Measurements from ENCODE around the gene ZNF770. TPM values are rescaled to one million over a fixed set of nuclear protein-coding genes. Genes with fewer than 3 reads are reported as not detected.
A peak's percentile ranks its signal among the peaks of the same experiment; 100 is the strongest.

ZNF770 gene
- total and polyA plus RNA-seq, 2 donors (not counting 1 experiment from before 2014, with no cell fraction given), result 10.1 to 49.3 TPM

DNA sequence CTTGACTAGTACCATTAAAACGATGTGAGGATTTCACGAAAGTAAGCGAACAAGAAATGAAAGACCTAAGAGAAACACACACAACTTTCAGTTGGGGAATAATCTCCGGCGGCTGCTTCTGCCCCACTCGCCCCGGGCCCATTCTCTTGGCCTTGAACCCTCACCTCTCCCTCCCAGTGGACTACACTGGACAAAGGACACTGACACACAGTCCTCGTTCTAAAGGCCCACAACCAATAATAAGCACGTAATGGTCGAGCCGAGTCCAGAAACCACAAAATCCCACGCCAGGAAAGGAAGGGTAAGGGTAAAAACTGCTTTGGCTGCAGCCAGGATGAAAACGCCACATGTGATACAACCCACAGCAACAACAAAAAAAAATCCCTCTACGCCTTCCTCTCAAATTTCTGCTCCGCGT is 469 bp downstream of the ZNF770 start:
- Histone ChIP-seq H3K9me3 (ENCODE audit: control extremely low read depth in 1 of 3, control insufficient read depth in 2 of 3, insufficient read depth in 1 of 3, low read length in 2 of 3) (no peaks in the 10 kb centered on the region), H3K4me2 (replicated peaks; ENCODE audit: low read depth, low read length, poor library complexity, severe bottlenecking) (peak overlapping the region; percentile 82), H2AFZ (ENCODE audit: insufficient read depth, low read depth, low read length, poor library complexity, severe bottlenecking) (peak overlapping the region; percentile 97), H3K27me3 (replicated peaks in 1 of 4; ENCODE audit: control extremely low read depth in 1 of 4, control insufficient read depth in 3 of 4, insufficient read depth in 4 of 4, low read length in 3 of 4) (no peaks in the 10 kb centered on the region), H3K79me2 (ENCODE audit: control insufficient read depth, insufficient read depth, low read length) (peaks cover 46% of the 10 kb centered on the region), H3K4me1 (ENCODE audit: control insufficient read depth in 2 of 2, insufficient read depth in 2 of 2, low read length in 2 of 2) (peaks cover 19 to 22% of the 10 kb centered on the region in 2 donors), H3K4me3 (ENCODE audit: control extremely low read depth in 1 of 5, extremely low read depth in 1 of 5, insufficient read depth in 1 of 5, low read depth in 2 of 5, low read length in 4 of 5) (peak overlapping the region; percentile 86 to 100 (median 96)), H3K27ac (ENCODE audit: low read length in 2 of 2) (peak overlapping the region; percentile 90 to 97), H3K36me3 (replicated peaks in 1 of 2; ENCODE audit: control extremely low read depth in 1 of 2, control insufficient read depth in 1 of 2, extremely low read depth in 1 of 2, insufficient read depth in 2 of 2, low read length in 1 of 2) (peaks cover 7 to 16% of the 10 kb centered on the region in 2 experiments), H4K20me1 (ENCODE audit: control insufficient read depth, insufficient read depth, low read length, poor library complexity, severe bottlenecking) (no peaks in the 10 kb centered on the region), H3K9ac (ENCODE audit: low read length) (peak overlapping the region; percentile 95)
- Mint-ChIP-seq H3K4me3 (peak overlapping the region; percentile 99), H3K27me3 (no peaks in the 10 kb centered on the region), H3K27ac (peak overlapping the region; percentile 100), H3K4me1 (peaks cover 45% of the 10 kb centered on the region), H3K9me3 (ENCODE audit: insufficient read depth) (no peaks in the 10 kb centered on the region)
- no peak for DNase-seq
- ChIA-PET CTCF (interaction anchor here (1.0 to 2.6 kb wide), 3 partner anchors 13 to 645 kb away, joined by 3 to 37 read pairs (median 6); partner anchors contain the start of genes AQR, NOP10 and NUTM1), POLR2A (interaction anchor here (0.6 to 3.6 kb wide), 4 partner anchors 18 to 134 kb away, joined by 3 to 48 read pairs (median 6); partner anchors contain the start of gene AQR)
- WGBS (ENCODE audit: insufficient coverage), result 2% methylated on average over 10 of the region's 16 CpGs
- ATAC-seq (ENCODE audit: low read depth), result no peak
- intact Hi-C loops (cut with micrococcal nuclease), result loop anchor here (1.0 to 10.0 kb wide), 6 partner anchors 18 to 949 kb away; partner anchors contain the start of genes AQR, GOLGA8A, LPCAT4 and SLC12A6
- TF ChIP-seq CTCF (IDR thresholded peaks at IDR 0.05), result no peak

GRCh38 chr15:34986771-34987480 is 1.2 kb downstream of the ZNF770 start:
- ChIA-PET CTCF (interaction anchor here (1.9 to 2.6 kb wide), 2 partner anchors 13 to 17 kb away, joined by 6 to 37 read pairs; partner anchors contain the start of gene AQR), POLR2A (interaction anchor here (1.0 to 3.6 kb wide), 2 partner anchors 17 to 49 kb away, joined by 3 to 48 read pairs; partner anchors contain the start of gene AQR)
- intact Hi-C loops (cut with micrococcal nuclease), result loop anchor here (5.0 to 10.0 kb wide), 4 partner anchors 400 to 652 kb away; partner anchors contain the start of genes GOLGA8A, LPCAT4 and SLC12A6
- Mint-ChIP-seq H3K4me3 (peak overlapping the region; percentile 99), H3K4me1 (peaks cover 45% of the 10 kb centered on the region), H3K9me3 (ENCODE audit: insufficient read depth) (no peaks in the 10 kb centered on the region), H3K27me3 (no peaks in the 10 kb centered on the region), H3K27ac (peak overlapping the region; percentile 100)
- Histone ChIP-seq H3K36me3 (replicated peaks in 1 of 2; ENCODE audit: control extremely low read depth in 1 of 2, control insufficient read depth in 1 of 2, extremely low read depth in 1 of 2, insufficient read depth in 2 of 2, low read length in 1 of 2) (peaks cover 7 to 23% of the 10 kb centered on the region in 2 experiments), H3K27me3 (replicated peaks in 1 of 4; ENCODE audit: control extremely low read depth in 1 of 4, control insufficient read depth in 3 of 4, insufficient read depth in 4 of 4, low read length in 3 of 4) (no peaks in the 10 kb centered on the region), H3K4me2 (replicated peaks; ENCODE audit: low read depth, low read length, poor library complexity, severe bottlenecking) (peak overlapping the region; percentile 82), H3K79me2 (ENCODE audit: control insufficient read depth, insufficient read depth, low read length) (peaks cover 46% of the 10 kb centered on the region), H3K4me3 (ENCODE audit: control extremely low read depth in 1 of 5, extremely low read depth in 1 of 5, insufficient read depth in 1 of 5, low read depth in 2 of 5, low read length in 4 of 5) (peak overlapping the region; percentile 86 to 100 (median 96)), H3K4me1 (ENCODE audit: control insufficient read depth in 2 of 2, insufficient read depth in 2 of 2, low read length in 2 of 2) (peaks cover 19 to 22% of the 10 kb centered on the region in 2 donors), H4K20me1 (ENCODE audit: control insufficient read depth, insufficient read depth, low read length, poor library complexity, severe bottlenecking) (no peaks in the 10 kb centered on the region), H3K27ac (ENCODE audit: low read length in 2 of 2) (peak overlapping the region in 1 of 2 donors; percentile 97), H2AFZ (ENCODE audit: insufficient read depth, low read depth, low read length, poor library complexity, severe bottlenecking) (peak overlapping the region; percentile 97), H3K9ac (ENCODE audit: low read length) (peak overlapping the region; percentile 95), H3K9me3 (ENCODE audit: control extremely low read depth in 1 of 3, control insufficient read depth in 2 of 3, insufficient read depth in 1 of 3, low read length in 2 of 3) (no peaks in the 10 kb centered on the region)
- no peak for TF ChIP-seq EZH2 (IDR thresholded peaks at IDR 0.05; ENCODE audit: borderline replicate concordance, insufficient read depth, low read depth, low read length, poor library complexity, severe bottlenecking)
- TF ChIP-seq CTCF (IDR thresholded peaks at IDR 0.05), result no peak
- 57% methylated on average over 3 of the region's 9 CpGs for WGBS (ENCODE audit: insufficient coverage)
- no peak for ATAC-seq (ENCODE audit: low read depth)
- DNase-seq, result no peak

All from B cell (primary cell).